NOMO-1 treated with DMSO at 0.1 percent for 48 hours (cell line): Measurements from ENCODE around the gene LYZL4.
A peak's percentile ranks its signal among the peaks of the same experiment; 100 is the strongest.

ENCODE experiments used
- DNase-seq: peaks from one replicate; lab custom pipeline; 2025; ENCODE audit not compliant: unreplicated experiment; lab: John Stamatoyannopoulos, UW

The LYZL4 gene

DNA sequence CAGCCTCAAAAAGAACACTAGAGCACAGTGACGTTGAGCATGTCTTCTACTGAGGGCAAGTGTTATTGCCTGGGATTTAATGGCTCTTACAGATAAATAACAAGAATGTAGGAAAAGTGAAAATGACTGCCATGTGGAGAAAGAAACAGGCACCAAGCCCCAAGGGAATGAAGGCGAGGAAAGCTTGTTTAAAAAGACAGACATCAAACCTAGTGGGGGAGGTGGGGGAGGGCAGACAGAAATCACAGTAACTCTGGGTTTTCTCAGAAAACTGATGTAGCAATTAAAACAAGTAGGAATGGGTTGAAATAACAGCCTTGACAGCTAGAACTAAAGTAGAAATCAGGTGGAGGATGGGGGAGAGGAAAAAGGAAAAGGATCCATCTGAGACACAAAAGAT, 18.4 kb upstream of the LYZL4 start:
- DNase-seq = no peak

DNA sequence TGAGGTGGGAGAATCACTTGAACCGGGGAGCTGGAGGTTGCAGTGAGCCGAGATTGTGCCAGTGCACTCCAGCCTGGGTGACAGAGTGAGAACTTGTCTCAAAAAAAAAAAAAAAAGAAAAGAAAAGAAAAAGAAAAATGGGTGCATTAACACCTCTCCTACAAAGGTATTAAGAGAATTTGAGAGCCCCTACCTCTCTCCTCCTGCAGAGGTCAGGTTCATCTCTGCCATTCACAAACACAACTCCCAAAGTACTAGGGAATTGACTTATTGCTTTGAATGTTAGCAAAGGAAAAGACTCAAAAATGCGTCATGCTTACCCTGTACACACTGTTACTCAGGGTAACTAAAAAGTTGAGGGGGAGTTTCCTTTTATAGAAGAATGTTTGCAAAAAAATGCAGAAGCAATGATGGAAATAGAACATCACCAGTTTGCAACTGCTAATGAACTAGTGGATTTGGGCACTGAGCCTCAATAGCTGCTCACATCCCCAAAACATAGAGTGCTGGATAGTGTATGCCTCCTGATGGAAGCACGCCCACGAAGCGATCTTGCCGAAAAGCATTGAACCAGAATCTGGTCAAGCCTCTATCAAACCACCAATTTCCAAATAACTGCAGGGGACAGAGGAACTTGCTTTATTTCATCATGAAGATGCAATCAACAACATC, 15.5 kb upstream of the LYZL4 start:
- no peak for DNase-seq

DNA sequence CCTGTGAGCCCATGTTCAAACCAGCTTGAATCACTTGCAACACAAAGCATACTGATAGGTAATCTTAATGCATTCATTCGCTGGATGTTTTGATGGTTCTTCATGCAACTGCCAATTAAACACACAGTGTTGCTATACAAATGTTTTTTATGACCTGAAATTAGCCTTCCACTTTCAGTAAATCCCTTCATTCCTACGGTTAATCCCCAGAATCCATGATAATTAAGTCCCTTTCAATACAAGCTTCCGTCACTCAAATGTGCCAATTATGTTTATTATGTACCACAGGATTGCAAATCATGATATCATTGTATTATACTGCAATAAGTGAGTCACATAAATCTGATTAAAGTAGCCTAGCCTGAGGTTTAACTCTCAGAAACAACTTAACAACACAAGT, 14.5 kb upstream of the LYZL4 start:
- no peak for DNase-seq

DNA sequence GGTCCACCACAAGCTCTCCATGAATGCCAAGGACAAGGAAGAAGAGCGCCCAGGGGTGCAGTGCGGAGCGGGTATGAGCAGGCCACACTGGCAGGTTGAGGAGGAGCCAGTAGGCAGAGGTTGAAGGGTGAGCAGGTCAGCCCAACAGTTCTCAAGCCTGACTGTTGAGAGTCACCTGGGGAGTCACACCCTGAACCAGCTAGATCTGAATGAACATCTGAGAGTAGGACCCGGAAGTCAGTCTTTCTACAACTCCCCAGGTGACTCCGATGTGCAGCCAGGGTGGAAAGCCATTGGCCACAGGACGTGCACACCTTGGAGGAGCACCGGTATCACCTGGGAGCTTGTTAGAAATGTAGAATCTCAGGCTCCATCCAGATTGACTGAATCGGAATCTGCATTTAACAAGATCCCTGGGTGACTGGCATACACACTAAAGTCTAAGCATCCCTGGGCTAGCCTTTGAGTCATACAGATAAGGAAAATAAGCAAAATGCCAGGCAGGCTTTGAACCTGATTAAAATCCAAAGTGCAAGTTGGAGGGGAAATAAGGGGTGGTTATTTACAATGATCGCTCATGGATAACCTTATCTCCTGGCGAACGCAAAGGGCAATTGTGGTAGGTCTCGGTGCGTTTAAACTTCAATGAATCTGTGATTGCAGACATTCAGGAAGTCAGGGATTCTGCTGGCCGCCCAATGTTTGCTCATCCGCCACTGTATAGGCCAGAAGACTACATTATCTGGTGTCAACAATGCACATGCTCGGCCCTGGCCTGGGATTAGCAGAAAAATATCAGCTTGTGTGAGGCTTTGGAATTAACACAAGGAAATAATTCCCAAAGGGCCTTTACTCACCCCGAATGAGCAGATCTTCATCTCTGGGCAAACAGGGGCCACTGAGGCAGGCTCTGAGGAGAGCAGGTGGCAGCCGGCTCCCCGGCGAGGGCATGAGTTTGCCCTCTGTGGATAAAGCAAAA, 11.7 kb upstream of the LYZL4 start:
- no peak for DNase-seq

DNA sequence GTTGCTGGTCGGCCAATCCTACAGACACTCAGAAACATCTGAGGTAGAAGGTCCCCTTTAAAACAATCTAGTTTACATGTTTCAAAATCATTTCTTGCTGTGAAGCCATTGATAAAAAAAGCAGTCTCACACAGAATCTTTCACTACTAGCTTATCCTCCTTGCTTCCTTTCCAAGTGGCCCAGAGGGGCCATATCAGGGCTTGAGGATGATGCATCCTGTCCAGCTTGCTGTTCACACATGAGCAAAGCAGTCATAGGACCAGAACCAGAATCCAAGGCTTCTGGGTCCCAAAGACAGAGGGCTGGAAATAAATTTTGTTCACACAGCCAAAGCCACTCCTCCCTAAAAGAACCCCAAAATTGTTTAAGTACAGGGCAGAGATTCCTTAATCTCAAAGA, 9.2 kb upstream of the LYZL4 start:
- DNase-seq = no peak

DNA sequence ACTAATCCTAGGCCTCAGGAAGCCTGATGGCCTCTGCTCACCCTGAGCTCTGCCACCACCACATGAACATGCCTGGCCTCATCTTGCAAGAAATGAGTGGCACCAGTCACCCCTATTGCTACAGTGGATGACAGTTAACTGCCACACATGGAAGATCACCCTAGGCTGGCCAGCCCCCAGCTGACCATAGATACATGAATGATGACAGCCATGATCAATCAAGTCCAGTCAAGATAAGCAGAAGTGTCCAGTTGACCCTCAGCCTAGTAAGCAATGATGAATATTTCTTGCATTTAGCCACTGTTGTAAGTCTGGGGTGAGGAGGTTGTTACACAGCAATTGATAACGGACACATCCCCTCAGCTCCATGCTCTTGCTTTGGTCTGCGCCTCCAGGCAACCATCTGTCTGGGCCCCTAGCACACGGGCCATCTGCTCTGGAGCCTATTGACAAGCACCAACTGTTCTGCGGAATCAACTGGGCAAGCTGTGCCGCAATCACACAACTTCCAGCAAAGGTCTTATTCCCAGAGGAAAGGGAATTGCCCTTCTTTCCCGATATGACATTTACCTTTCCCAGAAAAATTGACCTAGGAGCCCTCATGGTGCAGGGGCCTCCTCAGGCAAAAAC, 2.2 kb upstream of the LYZL4 start:
- DNase-seq = no peak

DNA sequence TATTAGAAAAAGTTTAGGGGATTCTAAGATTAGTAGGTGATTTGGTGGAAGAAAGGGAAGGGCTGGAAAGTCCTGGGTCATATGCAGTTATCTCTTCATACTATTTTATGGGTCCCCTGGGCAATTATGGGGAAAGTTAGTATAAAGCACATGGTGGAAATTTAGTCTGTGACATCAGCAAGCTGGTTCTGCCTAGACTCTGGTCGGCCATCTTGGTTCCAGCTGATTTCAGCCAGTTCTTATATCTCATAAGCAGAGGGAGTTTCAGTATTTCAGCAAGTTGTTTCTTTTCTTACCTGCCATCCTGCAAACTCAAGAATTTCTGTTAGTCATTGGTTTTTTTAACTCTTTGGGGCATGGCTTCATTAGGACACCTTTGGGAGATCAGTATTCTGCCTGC, 1.0 kb upstream of the LYZL4 start:
- no peak for DNase-seq

DNA sequence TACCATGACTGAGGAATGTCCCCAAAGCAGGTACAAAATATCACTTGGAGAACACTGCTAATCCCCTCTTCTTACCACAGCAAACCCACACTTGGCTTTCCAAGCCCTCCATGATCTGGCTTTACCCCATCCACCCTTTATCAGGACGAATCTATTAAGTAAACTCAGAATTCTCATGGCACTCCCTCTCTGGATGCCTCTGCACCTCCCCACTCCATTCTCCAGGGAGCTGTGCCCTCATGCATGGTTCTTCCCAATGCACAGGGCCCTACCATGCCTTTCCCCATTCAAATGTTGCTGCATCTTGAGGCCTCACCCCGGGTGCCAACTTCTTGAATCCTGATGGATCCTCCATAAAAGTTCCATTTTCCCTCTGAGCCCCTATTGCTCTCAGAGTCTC, 2.3 kb downstream of the LYZL4 start:
- no peak for DNase-seq

DNA sequence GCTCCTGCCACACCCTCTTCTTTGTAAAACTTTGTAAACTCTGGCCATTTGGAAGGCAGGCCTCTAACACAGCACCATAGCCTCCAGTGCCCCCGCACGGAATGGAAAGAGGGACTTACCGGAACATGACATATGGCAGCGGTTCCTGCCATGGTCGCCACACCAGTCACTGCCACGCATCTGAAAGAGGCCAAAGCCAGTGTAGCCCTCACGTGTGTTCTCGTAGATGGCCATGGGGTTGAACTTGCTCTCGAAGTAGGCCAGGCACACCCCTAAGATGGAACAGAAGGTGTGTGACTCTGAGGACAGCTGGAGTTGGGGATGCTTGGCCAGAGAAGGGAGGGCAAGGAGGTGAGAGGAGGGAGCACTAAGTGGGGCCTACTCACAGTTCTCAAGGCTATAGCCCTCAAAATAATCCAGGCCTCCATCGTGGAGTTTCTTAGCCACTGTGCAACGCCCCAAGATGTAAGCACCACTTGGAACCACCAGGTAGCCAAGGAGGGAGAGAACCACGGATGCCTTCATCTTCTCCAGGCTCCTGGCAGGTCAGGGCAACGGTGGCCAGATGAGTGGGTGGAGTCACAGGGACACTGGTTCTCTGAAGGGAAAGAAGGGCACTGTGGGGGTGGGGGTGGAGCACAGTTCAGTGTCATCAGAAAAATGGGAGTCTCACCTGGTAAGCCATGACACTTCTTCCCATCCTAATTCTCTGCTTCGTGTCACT, 3.5 kb downstream of the LYZL4 start:
- no peak for DNase-seq

DNA sequence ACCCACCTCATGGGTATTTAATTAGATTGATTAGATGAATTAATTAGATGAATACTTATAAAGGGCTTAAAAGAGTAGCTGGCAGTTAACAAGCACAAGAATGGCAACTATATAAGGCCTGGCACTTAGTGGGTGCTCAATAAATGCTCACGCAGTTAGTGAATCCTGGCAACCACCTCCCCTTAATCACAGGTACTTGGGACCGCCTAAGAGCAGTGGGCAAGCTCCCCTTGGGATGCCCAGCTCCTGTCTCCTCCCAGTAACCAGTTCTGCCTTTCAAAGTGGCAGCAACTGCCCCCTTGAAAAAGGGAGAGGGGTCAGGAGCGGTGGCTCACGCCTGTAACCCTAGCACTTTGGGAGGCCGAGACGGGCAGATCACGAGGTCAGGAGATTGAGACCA, 4.6 kb downstream of the LYZL4 start:
- no peak for DNase-seq

DNA sequence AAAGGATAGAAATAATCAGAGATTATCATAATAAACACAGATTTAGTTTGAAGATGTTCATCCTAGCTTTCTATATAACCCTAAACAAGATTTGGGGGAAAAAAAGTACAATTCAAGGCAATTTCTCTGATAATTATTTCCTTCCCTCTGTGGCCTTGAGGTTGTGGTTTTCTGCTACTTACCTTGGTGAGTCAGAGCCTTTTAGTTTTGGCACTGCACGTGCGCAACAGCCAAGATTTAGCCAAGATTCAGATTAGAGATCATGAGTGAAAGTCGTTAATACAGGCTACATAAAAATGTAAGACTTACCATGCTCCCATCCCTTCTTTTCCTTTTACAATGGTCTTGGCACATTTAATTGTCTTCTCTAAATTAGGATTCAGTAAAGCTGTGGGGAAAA, 6.7 kb downstream of the LYZL4 start:
- DNase-seq = peak; percentile 25

DNA sequence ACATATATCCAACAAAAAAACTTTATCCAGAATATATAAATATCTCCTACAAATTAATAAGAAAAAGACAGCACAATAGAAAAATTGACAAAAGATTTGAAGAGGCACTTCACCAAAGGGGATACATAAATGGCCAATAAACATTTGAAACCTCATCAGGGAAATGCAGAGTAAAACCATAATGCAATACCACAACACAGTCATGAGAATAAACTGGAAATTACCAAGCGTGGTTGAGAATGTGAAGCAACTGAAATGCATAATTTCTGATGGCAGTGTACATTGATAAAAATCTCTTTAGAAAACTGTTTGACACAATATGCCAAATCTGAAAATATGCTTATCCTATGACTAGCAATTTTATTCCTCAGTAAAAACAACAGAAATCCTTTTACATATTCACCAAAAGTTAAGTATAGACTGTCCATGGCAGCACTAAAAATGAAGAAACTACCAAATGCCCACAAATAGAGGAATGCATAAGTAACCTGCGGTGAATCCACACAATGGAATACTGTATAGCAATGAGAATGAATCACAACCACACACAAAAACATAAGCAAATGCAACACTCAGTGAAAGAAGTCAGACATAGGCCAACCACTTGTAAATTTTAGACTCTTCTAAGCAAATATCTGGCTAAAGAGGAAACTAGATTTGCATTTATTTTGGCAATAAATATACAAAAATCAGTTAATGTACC, 7.9 kb downstream of the LYZL4 start:
- no peak for DNase-seq

DNA sequence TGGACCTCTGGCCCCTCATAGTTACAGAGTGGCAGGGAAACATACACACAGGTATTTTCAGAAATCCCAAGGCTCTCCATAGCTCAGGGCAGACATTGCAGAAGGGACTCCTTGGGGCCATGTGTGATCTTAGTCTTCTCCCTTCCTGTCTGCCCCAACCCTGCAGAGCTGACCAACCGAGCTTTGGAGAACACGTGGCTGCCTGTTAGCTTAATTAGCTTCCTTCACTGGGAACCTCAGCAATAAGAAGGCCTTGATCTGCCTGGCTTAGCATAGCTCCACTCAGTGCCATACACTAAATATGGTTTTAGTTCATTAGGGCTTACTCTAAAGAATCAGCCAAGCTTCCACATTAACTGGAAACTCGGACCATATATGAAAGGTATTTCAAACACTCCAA, 12.3 kb downstream of the LYZL4 start:
- no peak for DNase-seq

DNA sequence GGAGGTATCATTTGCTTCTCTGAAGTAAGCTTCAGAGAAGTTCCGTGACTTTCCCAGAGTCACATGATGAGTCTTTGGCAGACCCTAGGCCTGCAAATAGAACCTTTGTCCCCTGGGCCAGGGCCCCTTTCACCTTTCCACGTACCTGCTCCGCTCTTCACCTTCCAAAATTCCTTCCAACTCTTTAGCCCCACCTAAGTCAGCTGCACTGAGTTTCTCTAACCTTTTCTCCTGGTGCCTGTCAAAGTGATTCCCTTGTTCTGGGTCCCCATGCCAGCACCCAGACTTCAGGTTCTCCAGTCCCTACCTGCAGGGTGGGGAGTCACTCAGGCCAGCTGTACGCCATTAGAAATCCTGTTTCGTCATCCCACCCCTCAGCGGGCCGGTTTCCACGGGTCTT, 12.8 kb downstream of the LYZL4 start:
- no peak for DNase-seq

DNA sequence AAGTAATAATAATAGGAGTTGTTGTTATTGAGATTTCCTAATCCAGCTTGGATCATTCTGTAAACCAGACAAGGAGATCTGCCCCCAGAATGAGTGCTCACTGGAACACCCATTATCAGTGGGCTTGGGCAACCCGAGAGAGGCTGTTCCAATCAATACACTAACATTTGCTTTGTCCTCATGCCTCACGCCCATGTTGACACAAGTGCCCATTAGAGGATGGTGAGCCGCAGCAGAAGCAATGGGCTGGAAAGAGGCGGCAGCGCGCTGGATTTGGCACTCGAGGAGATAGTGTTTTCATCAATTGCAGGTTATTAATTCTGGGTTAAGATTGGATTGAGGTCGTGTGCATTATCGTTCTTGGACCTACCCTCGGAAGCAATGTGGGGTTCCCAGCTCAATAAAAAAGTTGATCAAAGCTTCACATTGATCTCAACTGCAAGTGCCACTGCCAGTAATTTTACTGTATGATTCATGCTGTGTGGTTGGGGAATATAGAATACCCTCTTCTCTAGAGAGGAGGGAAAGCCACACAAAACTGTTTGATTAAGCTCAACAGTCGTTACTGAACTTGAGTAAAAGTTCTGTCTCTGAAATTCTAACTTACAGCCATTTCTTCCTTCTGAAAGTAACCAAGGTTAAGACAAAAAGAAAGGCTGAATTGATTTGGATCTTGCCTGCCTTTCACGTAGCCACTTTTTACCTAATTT, 15.7 kb downstream of the LYZL4 start:
- no peak for DNase-seq

DNA sequence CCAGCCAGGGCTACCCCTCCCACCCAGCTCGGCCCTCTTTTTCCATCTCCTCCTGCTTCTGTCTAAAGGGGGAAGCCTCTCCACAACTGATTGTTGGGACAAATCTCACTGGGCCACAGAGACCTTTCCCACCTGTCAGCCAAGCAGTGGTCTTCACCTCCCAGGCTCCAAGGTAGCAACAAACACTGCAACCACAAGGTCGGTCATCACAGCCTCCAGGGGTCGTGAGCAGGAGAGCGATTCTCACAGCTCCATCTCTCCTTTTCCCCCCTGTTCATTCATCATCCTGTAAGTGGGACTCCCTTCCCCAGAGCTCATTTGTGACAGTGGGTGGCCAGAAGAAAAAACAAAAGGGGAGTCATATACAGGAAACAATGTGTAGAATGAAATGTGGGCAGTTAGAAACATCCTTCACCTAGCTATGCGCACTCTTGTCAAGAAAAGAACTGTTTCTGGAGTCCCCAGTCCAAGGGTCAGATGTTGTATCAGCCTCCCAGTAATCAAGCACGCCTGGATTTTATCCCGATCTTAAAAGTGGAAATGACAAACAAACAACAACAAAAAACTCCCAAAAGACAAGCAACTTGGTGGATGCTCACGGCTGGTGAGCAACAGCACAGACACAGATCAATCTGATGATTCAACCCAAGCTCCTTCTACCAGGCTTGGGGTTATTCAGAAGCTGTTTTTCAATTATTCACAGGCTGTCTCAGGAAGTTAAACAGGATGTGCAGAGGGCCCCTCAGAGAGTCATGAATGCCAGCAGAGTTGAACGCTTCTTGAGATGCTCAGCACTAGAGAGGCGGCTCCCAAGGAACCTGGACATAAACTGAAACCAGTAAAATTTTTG, 22.4 kb downstream of the LYZL4 start:
- DNase-seq = no peak

DNA sequence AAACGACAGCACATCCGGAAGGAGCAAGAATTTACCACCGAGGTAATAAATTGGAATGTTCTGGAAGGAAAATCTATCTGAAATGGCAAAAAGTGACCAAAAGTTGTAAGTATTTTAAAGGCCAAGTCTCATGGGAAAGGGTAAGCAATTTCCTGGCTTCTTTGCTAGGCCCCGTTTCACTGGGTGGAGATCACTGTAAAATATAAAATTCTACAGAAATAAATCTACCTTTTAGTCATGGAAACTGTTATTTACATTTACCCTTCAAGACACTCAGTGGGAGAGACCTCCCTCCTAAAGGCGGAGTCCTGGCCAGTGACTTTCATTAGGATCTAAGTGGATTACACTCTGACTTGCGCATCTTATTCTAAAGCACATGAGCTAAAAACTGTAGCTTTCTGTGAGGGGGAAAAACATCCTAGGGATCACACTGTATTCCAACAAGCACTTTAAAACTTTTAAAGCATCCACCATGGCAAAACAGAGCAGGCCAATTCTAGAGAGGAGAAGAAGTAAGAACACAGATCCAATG, 28.8 kb downstream of the LYZL4 start:
- no peak for DNase-seq

DNA sequence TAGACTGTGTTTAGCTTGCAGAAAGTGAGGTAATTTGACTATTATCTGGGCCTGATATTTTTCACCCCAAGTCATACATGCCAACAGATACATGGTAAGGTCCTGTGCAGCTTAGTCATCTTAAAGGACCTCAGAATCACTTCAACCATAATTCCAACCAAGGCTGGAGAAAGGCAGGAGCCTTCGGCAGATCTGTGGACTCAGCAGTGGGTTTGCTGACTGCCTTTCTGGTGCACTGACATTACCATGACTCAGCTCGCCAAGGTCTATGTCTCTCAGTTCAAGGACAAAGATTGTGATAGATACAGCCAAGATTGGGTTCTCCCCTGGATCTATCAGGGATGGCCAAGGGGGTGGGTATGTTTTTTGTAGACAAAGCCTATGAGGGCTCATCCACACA, 32.7 kb downstream of the LYZL4 start:
- DNase-seq = no peak

DNA sequence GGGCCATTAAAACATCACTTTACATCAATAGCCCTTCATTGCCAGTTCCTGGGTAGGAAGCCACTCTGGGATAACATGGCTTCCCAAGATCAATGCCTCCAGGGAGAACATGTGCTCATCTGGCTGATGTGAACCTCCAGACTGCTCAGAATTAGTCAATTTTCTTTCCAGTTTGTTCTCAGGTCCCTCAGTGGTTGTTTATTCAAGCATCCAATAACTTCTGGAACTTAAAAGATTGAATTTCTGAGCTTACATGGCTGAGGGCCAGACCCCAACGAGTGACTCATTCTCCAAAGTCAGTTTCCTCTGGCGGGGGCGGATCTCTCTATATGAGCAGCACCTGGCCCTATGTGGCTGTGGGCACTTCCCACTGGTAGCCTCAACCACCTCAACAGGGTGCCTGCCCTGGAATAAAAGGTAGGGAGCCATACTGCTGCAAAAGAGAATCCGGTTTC, 34.0 kb downstream of the LYZL4 start:
- no peak for DNase-seq
